DMS114 treated with DMSO at 0.1 percent for 48 hours (cell line): ENCODE measurements around the gene CNPY1.
"Not testable (repeated sequence)": the region's sequence is repeated elsewhere in the genome, so short reads cannot be mapped to it uniquely, and the experiment has no call there.

ENCODE experiments used
- DNase-seq: peaks from one replicate; lab custom pipeline; 2025; ENCODE audit not compliant: unreplicated experiment; lab: John Stamatoyannopoulos, UW

Gene CNPY1

DNA sequence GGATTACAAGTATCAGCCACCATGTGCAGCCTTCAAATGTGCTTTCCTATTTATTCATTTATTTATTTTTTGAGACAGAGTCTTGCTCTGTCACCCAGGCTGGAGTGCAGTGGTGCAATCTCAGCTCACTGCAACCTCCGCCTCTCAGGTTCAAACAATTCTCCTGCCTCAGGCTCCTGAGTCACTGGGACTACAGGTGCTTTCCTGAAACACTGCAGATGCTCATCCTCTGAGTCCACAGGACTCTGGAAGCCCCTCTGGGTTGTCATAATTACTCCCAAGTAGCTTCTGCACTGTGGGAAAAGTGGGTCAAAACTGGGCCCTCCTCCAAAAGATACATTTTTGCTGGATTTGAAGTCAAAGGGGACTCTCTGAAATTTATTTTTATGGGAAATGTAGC lies at the start of gene CNPY1:
TSS of gene CNPY1 (minus strand) at position 111 of the 400 bp plus-strand sequence. CDS start 630 bp downstream, outside the sequence.
- DNase-seq: not testable (repeated sequence)

DNA sequence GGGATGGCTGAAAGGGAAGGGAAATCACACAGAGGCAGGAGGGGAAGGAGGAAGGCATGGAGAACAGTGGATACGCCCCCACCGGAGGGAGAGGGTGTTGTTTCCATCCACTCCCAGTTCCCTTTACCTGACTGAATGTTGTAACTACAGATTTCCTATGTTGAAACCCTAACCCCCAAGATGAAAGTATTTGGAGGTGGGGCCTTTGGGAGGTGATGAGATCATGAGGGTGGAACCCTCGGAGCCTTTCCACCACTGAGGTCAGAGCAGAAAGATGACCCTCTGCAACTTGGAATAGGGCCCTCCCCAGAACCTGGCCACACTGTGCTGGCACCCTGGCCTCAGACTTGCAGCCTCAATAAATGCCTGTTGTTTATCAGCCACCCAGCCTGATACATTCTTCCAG lies 48.6 kb upstream of the CNPY1 start:
- DNase-seq: no peak

DNA sequence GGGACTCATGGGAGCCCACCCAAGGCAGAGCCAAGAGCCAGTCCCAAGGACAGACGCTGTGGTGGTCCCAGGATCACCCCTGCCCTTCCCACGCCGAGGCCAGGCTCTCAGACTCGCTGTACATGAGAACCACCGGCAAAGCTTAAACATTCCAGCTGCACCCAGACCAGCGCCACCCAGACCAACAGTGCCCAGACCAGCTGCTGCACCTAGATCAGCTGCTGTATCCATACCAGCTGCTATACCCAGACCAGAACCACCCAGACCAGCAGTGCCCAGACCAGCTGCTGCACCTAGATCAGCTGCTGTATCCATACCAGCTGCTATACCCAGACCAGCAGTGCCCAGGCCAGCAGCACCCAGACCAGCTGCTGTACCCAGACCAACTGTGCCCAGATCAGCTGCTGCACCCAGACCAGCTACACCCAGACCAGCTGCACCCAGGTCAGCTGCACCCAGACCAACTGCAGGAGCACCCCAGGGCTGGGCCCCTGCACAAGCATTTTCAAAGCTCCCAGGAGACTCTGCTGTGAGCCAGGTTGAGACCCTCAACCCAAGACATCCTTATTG lies 47.9 kb upstream of the CNPY1 start:
- no peak for DNase-seq

DNA sequence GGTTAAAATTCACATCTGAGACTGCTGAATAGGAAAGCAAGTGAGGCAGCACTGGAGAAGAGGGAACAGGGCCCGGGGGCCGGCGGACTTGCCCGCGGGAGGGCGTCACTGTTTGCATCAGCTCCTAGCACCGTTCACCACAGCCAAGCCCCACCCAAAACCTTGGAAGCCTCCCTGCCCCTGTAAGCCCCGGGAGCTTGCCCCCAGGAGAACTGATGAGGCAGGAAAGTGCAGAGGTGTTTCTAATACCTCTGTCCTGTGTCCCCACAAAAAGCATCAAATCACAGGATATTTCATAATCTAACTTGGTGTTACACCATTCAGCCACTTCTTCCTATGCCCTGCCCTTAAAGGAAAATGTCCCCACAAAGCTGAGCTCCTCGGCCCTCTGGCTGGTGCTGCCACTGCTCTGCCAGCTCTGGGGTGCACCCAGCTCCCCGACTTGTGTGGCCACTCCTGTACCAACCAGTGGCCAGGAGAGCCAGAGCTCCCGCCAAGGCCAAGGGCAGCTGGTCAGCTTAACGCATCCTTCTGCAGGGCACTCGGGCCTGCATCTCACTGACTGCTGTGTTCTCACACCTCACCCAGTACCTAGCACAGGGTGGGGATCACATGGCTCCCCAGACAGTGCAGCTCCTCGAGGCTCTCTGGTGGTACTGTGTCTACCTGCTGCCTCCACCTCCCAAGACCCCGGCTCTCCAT lies 47.3 kb upstream of the CNPY1 start:
- no peak for DNase-seq

DNA sequence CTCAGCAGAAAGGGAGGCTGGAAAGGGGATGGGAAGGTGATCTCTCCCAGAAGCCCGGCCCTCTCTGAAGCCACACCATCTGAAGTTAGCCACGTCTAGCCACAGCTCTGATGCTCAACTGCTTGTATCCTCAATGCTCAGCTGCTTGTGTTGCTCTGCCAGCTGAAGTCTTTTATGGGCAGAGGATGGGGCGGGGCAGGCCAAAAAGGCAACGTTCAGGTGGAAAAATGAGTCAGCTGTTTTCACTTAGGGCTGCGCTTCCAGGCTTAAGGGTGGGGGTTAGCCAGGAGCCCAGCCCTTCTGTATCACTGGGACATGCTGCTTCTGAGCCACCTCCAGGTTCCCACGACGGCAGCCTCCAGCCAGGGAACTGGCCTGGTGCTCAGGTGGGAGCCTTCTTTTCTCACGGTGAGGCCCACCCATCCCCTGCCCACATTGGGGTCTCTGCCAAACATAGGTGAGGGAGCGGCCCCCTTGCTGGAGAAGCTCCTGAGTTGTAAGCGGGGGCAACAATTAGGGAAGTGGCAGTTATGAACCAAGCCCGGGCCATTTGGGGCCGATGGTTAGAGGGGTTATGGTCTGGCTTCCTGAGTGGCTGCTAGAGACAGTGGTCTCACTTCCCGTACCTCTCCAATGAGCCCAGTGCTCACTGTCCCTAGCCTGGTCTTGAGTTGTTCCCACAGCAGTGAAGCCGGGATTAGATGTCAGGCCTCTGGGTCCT lies 44.9 kb upstream of the CNPY1 start:
- DNase-seq: no peak

DNA sequence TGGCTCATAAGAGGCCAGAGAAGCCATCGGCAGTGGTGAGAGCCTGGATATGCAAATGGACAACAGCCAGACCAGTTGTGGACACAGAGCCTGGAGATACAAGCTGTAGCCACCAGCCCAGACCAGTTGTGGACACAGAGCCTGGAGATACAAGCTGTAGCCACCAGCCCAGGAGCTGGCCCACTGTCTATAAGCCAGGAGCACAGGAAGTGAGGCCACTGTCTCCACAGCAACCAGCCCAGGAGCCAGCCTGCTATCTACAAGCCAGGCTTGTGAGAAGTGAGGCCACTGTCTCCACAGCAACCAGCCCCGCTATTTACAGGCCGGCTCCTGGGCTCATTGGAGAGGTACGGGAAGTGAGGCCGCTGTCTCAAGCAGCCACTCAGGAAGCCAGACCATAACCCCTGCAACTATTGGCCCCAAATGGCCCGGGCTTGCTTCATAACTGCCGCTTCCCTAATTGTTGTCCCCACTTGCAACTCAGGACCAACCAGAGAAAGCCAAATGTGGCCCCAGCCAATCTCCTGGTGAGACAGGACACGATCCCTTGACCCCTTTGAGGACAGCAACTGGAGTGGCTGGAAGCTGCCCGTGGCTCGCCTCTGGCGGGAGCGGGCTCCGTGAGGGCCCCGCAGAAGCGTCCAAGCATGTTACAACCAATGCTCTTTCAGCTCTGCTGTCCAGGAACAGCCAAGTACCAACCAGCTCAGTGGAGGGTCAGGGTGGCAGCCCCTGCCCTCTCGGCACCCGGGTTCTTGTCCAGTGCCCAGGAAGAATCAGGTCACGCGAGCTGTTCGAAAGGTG lies 44.1 kb upstream of the CNPY1 start:
- DNase-seq: no peak

DNA sequence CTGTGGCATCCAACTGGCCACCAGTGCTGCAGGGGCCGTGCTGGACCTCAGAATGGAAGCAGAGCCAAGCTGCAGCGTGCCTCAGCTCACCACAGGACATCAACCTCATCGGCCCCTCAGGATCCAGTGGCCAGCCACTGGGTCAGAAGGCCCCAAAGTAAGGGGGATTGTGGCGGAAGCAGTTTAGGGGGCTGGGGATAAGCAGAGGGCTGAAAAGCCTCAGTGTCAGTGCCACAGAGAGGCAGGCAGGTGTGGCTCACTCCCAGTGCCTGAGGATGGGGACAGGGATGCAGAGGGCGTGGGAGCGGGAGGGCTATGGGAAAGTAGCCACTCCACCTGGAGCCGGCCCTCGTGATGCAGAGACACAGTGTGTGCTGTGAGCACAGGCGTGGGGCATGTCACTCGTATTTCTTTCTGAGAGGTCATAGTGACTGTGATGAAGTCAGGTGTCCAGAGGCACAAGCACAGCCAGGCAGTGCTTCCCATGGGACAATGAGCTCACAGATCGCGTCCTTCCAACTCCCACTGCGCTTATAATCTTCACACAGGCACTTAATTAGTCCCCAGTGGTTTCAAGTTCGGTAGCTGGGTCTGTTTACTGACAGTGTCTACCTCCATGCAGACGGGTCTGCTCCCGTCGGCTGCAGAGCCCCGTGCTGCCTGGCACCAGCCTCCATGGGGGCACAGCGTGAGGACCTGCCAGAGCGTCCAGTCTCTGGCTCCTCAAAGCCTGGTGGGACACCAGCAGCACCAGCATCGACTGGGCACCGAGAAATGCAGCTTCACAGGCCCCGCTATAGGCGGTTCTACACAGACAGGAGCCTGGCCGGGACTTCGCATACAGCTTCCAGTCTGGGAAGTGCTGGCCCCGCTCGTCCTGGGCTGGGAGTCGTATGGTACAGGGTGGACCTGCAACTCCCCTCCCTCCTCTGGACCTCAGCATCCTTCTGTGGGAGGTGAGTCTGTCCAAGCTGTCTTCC lies 42.9 kb upstream of the CNPY1 start:
- DNase-seq: no peak

DNA sequence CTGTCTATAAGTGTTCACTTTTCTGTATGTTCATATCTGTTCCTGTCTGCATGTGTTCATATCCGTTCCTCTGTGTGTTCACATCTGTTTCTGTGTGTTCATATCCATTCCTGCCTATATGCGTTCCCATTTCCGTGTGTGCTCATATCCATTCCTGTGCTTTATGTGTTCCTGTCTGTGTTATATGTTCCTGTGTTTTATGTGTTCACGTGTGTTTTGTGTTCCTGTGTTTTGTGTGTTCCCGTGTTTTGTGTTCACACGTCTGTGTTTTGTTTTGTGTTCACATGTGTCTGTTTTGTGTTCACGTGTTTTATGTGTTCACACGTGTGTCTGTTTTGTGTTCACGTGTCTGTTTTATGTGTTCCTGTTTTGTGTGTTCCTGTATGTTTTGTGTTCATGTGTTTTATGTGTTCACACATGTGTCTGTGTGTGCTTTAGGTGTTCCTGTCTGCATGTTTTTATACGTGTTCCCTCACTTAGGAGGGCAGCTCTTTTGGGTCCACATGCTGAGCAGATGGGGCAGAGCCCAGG lies 42.2 kb upstream of the CNPY1 start:
- DNase-seq: no peak

DNA sequence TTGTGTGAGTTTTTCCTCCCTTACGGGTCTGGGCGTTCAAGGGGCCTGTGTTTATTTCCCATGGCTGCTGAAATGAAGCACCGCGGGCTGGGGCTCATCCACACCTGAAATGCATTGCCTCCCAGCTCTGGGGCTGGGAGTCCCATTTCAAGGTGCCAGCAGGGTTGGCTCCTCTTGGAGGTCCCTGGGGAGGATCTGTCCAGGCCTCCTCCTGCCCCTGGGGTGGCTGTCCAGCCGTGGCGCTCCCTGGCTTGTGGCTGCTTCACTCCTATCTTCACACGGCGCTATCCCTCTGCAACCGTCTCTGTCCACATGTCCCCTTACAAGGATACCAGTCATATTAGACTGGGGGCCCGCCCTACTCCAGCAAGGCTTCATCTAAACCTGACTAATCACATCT lies 41.1 kb upstream of the CNPY1 start:
- no peak for DNase-seq

DNA sequence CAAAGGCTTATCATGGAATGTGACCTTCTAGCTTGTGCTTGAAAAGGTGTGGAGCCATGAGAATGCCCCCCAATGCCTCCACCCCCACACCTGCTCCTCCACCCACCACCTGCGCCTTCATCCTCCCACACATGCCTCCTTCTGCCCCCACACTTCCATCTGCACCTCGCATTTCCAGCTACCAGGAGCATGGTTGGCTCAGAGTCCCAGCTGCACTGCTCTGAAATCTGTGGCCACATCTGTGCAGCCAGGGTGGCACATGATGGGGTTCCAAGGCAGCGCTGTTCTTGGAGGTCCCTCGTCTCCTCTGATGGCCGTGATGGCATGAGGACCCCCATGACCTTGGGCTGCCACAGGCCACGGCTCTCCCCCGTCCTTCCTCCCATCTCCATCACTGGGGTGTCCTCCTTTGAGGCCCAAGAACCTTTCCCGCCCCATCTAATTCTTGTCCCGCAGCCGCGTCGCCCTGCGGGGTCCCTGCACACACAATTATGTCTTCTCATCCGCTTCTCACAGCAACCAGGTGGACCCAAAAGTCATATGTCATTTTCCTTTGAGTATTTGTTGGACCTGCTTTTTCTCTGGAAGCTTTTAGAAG lies 40.6 kb upstream of the CNPY1 start:
- no peak for DNase-seq

DNA sequence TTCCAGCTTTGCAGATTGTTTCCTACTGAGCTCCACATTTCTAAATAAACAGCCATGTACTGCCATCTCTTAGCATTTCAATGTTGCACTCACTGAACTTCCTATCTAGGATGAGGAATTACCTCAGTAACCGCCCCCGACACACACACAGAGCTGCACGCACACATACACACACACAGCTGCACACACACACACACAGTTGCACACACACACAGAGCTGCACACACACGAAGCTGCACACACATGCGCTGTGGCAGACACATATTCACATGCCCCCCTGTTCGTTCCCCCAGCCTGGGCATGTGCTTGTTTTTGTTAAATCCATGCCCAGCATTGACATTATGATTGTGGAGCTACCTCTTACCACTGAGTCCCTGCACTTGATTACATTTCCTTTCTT lies 39.6 kb upstream of the CNPY1 start:
- no peak for DNase-seq

DNA sequence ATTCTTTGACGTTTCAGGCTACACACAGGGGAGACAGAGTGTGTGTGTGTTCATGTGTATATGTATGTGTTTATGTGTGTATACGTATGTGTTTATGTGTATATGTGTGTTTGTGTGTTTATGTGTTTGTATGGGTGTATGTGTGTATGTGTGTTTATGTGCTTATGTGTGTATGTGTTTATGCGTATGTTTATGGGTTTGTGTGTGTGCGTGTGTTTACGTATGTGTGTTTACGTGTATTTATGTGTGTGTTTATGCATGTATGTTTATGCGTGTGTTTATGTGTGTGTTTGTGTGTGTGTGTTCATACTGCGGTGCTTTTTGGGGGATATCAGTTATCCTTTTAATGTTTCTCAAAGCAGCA lies 39.2 kb upstream of the CNPY1 start:
- no peak for DNase-seq

DNA sequence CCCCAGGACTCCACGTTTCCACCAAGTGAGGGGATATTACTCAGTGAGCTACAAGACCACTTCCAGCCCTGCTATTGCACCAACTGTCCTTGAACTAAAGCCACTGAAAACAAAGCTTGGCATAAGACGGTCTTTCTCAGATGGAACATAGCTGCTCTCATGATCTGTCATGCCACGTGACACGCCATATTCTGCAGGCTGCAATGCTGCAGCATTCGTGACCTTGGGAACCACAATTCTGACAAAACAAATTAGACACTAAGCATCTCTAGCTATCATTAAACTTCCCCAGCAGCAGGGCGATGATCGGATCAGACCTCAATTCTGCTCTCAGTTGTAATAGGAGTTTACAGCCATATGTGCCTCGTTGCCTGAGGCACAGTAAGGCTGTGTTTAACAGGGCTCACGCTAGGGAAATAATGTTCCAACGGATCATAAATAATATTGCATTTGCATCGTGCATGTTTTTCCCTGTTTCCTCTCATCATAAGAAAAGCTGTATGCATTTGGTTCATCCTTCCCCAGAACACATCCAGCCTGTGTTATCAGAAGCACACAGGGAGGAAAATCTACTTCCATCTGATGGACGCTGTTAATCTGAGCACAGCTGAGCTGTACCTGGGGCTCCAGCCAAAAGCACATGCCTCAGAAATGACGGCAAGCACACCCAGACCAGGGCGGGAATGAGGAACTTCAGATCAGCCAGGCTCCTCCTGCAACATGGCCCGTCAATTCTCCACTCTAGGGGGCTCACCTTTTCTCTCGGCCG lies 38.6 kb upstream of the CNPY1 start:
- no peak for DNase-seq

DNA sequence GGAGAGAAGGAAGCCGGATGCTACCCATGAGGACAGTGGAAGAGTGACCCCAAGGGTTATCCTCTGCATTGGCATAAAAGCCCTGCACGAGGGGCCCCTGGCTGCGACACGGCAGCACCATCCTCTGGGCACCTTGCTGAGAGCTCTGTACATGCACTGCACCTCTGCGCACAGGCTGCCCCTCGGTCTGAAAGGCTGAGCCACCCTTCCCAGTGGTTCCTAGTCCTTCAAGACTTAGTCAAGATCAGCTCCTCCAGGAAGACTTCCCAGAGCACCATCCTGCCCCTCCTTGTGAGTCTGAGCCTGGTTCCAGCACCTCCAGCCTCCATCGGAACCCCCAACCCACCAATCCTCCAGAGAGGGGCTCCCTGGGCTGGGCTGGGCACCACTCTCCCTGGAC lies 37.9 kb upstream of the CNPY1 start:
- DNase-seq: no peak

DNA sequence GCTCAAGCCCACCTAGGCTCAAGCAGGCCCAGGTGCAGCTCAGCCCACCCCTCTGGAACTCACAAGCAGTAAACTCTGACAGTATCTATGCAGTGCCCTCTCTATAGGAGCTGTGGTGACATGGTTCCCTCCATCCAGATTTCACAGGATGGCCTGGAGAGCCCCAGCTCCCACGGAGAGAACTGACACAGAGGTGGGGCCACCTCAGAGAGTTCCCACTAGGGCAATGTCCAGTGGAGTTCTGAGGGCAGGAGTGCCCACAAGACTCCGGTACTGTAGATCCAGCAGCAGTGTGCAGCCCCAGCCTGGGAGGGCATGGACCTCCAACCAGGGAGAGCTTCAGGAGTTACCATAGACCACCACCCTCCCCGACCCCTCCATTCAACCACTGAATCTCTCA lies 37.3 kb upstream of the CNPY1 start:
- DNase-seq: no peak

DNA sequence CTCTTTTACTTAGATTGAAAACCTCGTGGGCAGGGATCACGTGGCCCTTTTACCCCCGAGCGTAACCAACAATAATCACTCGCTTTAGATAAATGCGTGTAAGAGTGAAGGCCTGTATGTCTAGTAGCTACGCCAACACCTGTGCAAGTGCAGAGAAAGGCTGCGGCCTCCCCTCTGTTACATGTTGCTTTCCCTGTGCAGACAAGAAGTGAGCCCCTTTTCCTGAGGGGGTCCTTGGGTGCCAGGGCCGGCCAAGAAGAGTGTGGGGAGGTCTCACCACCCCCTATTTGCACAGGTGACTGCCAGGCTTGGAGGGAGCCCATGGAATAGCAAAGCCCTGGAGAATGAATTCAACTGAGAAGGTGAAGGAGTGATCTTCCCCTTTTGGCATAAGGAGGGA lies 35.6 kb upstream of the CNPY1 start:
- no peak for DNase-seq

DNA sequence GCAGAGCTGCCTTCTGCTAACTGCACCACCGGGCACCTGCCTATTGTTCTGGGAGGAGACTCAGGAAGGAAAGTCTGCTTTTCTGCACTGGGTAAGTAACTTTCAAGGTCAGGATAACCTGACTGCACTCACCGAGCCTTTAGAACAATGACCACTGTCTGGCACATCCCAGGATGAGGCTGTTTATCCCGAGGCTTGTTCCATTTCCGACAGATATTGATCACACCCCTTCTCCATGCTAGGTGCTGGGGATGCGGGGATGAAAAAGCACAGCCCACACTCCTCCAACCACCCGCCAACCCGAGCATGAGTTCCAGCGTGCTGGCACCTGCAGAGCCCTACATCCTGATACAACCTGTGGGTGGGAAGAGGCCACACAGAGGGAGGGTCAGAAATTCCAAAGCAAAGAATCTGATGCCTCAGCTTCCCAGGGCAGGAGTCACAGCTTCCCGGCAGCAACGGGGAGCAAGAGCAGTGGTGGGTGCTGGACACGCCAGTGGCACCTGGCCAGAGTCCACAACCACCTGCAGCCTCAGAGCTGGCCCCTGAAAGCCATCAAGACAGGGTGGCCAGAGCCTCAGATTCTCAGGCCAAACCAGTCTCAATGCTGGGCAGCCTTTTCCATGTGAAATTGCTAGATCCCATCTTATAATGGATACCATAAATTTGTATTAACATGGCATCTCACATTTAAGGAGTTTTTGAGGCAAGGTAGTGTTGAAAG lies 34.9 kb upstream of the CNPY1 start:
- no peak for DNase-seq

DNA sequence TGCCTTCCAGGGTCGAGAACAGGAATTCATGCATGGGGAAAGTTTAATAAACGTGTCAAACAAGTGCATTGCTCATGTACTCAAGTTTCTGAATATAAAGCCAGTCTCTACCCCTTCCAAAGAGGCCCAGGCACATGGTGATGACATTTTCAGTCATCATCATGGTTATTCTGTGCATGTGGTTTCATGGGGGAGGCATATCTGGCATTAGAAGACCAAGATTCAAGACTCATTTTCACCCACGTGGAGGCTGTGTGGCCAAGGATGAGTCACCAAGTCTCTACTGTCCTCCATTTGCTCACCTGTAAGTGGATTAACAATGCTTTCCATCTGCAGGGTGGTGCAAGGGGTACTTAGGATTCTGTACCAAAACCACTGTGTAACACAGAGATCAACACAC lies 34.0 kb upstream of the CNPY1 start:
- DNase-seq: no peak
